Prostate gland (tissue), 2 donors: ENCODE results near the gene TAF5L.

Experiments
- CTCF ChIP-seq, 4 experiments: fragments of 200-600 bp in 2 of 4; fragments of 450-650 bp in 2 of 4; sonication (generic) in 2 of 4; IDR thresholded peaks; 1 replicate in 3 of 4; 2 replicates in 1 of 4; pipeline ENCODE4 v1.5.1; 2016 to 2019; ENCODE audit warnings: antibody characterized with exemption in 4 of 4, mild to moderate bottlenecking in 2 of 4, moderate library complexity in 2 of 4
- POLR2AphosphoS5 ChIP-seq: sonication (generic); formaldehyde crosslinking; IDR thresholded peaks from one replicate; pipeline ENCODE4 v1.6.1; 2017; ENCODE audit warnings: antibody characterized with exemption

GRCh38 chr1:229558460-229559335 lies 67.2 kb downstream of the TAF5L start, which contains the start of gene ABCB10:
- TF ChIP-seq CTCF (IDR thresholded peaks at IDR 0.05), result peak; percentile 64 to 86 (median 76)
- peak; percentile 96 for TF ChIP-seq POLR2AphosphoS5
